ENCODE results near the gene CAPZB. TPM values are rescaled to one million over a fixed set of nuclear protein-coding genes. Genes with fewer than 3 reads are reported as not detected.

Gene CAPZB
- total and polyA plus RNA-seq, 7 donors, result 179 to 284 (median 224) TPM

GRCh38 chr1:19412654-19413053, 72.7 kb downstream of the CAPZB start:
- H3K27me3 ChIP-seq (ENCODE audit: insufficient read depth in 3 of 3, low read length in 2 of 3), result no peaks in the 10 kb centered on the region
- no peaks in the 10 kb centered on the region for H3K9me3 ChIP-seq
- no peak overlapping the region for H3K27ac ChIP-seq
- intact Hi-C loops (cut with DNase I), result no loop called here
- TF ChIP-seq CTCF (IDR thresholded peaks at IDR 0.05), result no peak
- H3K4me3 ChIP-seq, result no peak overlapping the region
- H3K36me3 ChIP-seq (ENCODE audit: insufficient read depth in 1 of 2, low read depth in 1 of 2), result no peaks in the 10 kb centered on the region
- WGBS, 3 donors, result 79 to 89% (median 79%) methylated on average over 8 of the region's 8 CpGs
- H3K4me1 ChIP-seq, result peaks cover 53% of the 10 kb centered on the region
- DNase-seq, result no peak
- ATAC-seq, result no peak

GRCh38 chr1:19411612-19412011, 73.7 kb downstream of the CAPZB start:
- 76 to 81% (median 80%) methylated on average over 8 of the region's 8 CpGs for WGBS, 3 donors
- Histone ChIP-seq H3K4me1 (peaks cover 44% of the 10 kb centered on the region), H3K4me3 (no peak overlapping the region), H3K36me3 (ENCODE audit: insufficient read depth in 1 of 2, low read depth in 1 of 2) (no peaks in the 10 kb centered on the region), H3K9me3 (no peaks in the 10 kb centered on the region), H3K27ac (no peak overlapping the region), H3K27me3 (ENCODE audit: insufficient read depth in 3 of 3, low read length in 2 of 3) (no peaks in the 10 kb centered on the region)
- DNase-seq (no peak), ATAC-seq (no peak)
- no peak for TF ChIP-seq CTCF (IDR thresholded peaks at IDR 0.05)
- intact Hi-C loops (cut with DNase I), result no loop called here

GRCh38 chr1:19410393-19410792, 74.9 kb downstream of the CAPZB start:
- no peak for TF ChIP-seq CTCF (IDR thresholded peaks at IDR 0.05)
- DNase-seq (no peak), ATAC-seq (no peak)
- H3K4me1 ChIP-seq, result peaks cover 41% of the 10 kb centered on the region
- no peaks in the 10 kb centered on the region for H3K36me3 ChIP-seq (ENCODE audit: insufficient read depth in 1 of 2, low read depth in 1 of 2)
- no peaks in the 10 kb centered on the region for H3K27me3 ChIP-seq (ENCODE audit: insufficient read depth in 3 of 3, low read length in 2 of 3)
- H3K4me3 ChIP-seq, result no peak overlapping the region
- no peaks in the 10 kb centered on the region for H3K9me3 ChIP-seq
- intact Hi-C loops (cut with DNase I), result no loop called here
- H3K27ac ChIP-seq, result no peak overlapping the region
- WGBS, 3 donors, result 87 to 88% (median 88%) methylated on average over 5 of the region's 5 CpGs

- 94% methylated on average over 7 of the region's 7 CpGs for WGBS, 3 donors
- ATAC-seq (no peak), DNase-seq (no peak)
- Histone ChIP-seq H3K36me3 (ENCODE audit: insufficient read depth in 1 of 2, low read depth in 1 of 2) (no peaks in the 10 kb centered on the region), H3K9me3 (no peaks in the 10 kb centered on the region), H3K4me1 (peaks cover 41% of the 10 kb centered on the region), H3K27ac (no peak overlapping the region), H3K27me3 (ENCODE audit: insufficient read depth in 3 of 3, low read length in 2 of 3) (no peaks in the 10 kb centered on the region), H3K4me3 (no peak overlapping the region)
- intact Hi-C loops (cut with DNase I), result no loop called here
- no peak for TF ChIP-seq CTCF (IDR thresholded peaks at IDR 0.05)
Measured at GRCh38 chr1:19409477-19410341, 75.6 kb downstream of the CAPZB start.
